ENCODE results near the gene RBM6. TPM values are rescaled to one million over a fixed set of nuclear protein-coding genes. Genes with fewer than 3 reads are reported as not detected.

Gene RBM6
- total RNA-seq, 1 experiment from 2014 or later = 55.9 TPM

DNA sequence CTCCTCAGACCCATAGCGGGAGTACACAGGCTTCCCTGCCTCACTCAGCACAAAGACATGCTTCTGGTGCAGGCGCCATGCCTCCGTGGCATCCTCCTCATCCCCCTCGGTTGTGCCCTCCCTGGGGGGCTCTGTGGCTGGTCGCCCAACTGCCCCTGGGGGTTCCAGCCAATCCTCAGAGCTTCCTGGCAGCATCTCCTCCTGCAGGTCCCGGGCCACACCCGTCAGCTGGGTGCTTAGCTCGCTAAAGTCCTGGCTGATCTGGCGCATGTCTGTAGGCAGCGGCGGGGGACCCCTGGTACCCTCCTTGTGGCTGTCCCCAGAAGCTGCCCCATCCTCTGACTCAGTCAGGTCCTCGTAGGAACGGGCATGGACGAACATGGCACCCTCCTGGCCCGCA lies 28.3 kb upstream of the RBM6 start:
- no peak for TF ChIP-seq CTCF (conservative IDR thresholded peaks at IDR 0.05; ENCODE audit: low read depth, low read length)
- no peak for TF ChIP-seq EZH2 (IDR thresholded peaks at IDR 0.05; ENCODE audit: borderline replicate concordance, low read depth, low read length, poor library complexity, severe bottlenecking)
- H3K9me3 ChIP-seq (ENCODE audit: low read depth, low read length, poor library complexity, severe bottlenecking) = no peaks in the 10 kb centered on the region
- H3K27me3 ChIP-seq (replicated peaks; ENCODE audit: insufficient read depth, low read depth, low read length, poor library complexity) = no peaks in the 10 kb centered on the region
- intact Hi-C loops (cut with micrococcal nuclease; ENCODE audit: unreplicated experiment) = no loop called here
- ChIA-PET CTCF (no interaction called here), POLR2A (ENCODE audit: low non-redundant PET) (no interaction called here)
- H3K4me3 ChIP-seq (ENCODE audit: low read depth, low read length, poor library complexity, severe bottlenecking) = no peak overlapping the region
- no peak overlapping the region for H3K27ac ChIP-seq (ENCODE audit: low read depth, low read length, poor library complexity, severe bottlenecking)
- no peak for DNase-seq (ENCODE audit: low spot score)
- BruUV-seq (replicated peaks) = no TSS peak
- no peaks in the 10 kb centered on the region for H3K36me3 ChIP-seq (ENCODE audit: insufficient read depth, low read length, poor library complexity, severe bottlenecking)
- no peaks in the 10 kb centered on the region for H3K4me1 ChIP-seq (ENCODE audit: insufficient read depth, low read length, poor library complexity, severe bottlenecking)

DNA sequence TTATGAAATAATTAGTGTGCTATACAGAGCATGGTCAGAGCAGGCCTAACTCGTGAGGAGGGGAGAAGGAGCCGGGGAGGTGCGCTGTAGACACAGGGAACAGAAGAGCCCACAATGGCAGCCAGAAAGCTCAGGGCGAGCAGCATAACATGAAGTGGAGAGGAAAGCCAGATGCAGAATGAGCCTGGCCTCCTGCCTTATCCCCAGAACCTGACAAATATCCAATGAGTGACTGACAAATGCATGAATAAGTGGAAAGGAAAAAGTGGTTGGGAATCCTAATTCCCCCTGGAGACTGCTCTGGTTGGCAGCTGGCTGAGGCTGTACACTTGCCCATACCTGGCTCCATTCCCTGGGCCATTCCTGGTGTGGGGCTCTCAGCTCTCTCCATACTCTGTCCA lies 27.1 kb upstream of the RBM6 start:
- CTCF ChIA-PET = no interaction called here
- Histone ChIP-seq H3K4me1 (ENCODE audit: insufficient read depth, low read length, poor library complexity, severe bottlenecking) (no peaks in the 10 kb centered on the region), H3K27me3 (replicated peaks; ENCODE audit: insufficient read depth, low read depth, low read length, poor library complexity) (no peaks in the 10 kb centered on the region), H3K9me3 (ENCODE audit: low read depth, low read length, poor library complexity, severe bottlenecking) (no peaks in the 10 kb centered on the region), H3K36me3 (ENCODE audit: insufficient read depth, low read length, poor library complexity, severe bottlenecking) (no peaks in the 10 kb centered on the region), H3K4me3 (ENCODE audit: low read depth, low read length, poor library complexity, severe bottlenecking) (no peak overlapping the region), H3K27ac (ENCODE audit: low read depth, low read length, poor library complexity, severe bottlenecking) (no peak overlapping the region)
- no TSS peak for BruUV-seq (replicated peaks)
- intact Hi-C loops (cut with micrococcal nuclease; ENCODE audit: unreplicated experiment) = no loop called here
- no peak for TF ChIP-seq EZH2 (IDR thresholded peaks at IDR 0.05; ENCODE audit: borderline replicate concordance, low read depth, low read length, poor library complexity, severe bottlenecking)
- no peak for TF ChIP-seq CTCF (conservative IDR thresholded peaks at IDR 0.05; ENCODE audit: low read depth, low read length)
- POLR2A ChIA-PET (ENCODE audit: low non-redundant PET) = no interaction called here
- DNase-seq (ENCODE audit: low spot score) = no peak

GRCh38 chr3:49914906-49915305 lies 25.0 kb upstream of the RBM6 start:
- Histone ChIP-seq H3K4me1 (ENCODE audit: insufficient read depth, low read length, poor library complexity, severe bottlenecking) (no peaks in the 10 kb centered on the region), H3K36me3 (ENCODE audit: insufficient read depth, low read length, poor library complexity, severe bottlenecking) (no peaks in the 10 kb centered on the region), H3K27ac (ENCODE audit: low read depth, low read length, poor library complexity, severe bottlenecking) (no peak overlapping the region), H3K9me3 (ENCODE audit: low read depth, low read length, poor library complexity, severe bottlenecking) (no peaks in the 10 kb centered on the region), H3K27me3 (replicated peaks; ENCODE audit: insufficient read depth, low read depth, low read length, poor library complexity) (no peaks in the 10 kb centered on the region), H3K4me3 (ENCODE audit: low read depth, low read length, poor library complexity, severe bottlenecking) (no peak overlapping the region)
- no TSS peak for BruUV-seq (replicated peaks)
- DNase-seq (ENCODE audit: low spot score) = no peak
- CTCF ChIA-PET = no interaction called here
- POLR2A ChIA-PET (ENCODE audit: low non-redundant PET) = no interaction called here
- TF ChIP-seq EZH2 (IDR thresholded peaks at IDR 0.05; ENCODE audit: borderline replicate concordance, low read depth, low read length, poor library complexity, severe bottlenecking) = no peak
- no peak for TF ChIP-seq CTCF (conservative IDR thresholded peaks at IDR 0.05; ENCODE audit: low read depth, low read length)
- intact Hi-C loops (cut with micrococcal nuclease; ENCODE audit: unreplicated experiment) = no loop called here

Measured in A673 (cell line).